Inflammatory macrophage treated with lipopolysaccharide for 1 hour (primary cell): ENCODE data around the gene C12orf75.
"Not testable (repeated sequence)": the region's sequence is repeated elsewhere in the genome, so short reads cannot be mapped to it uniquely, and the experiment has no call there.

ENCODE experiments used
- DNase-seq, 2 donors: peaks; one replicate each; pipeline ENCODE4 v3.0.0-alpha.2; 2020 to 2022

The C12orf75 gene

DNA sequence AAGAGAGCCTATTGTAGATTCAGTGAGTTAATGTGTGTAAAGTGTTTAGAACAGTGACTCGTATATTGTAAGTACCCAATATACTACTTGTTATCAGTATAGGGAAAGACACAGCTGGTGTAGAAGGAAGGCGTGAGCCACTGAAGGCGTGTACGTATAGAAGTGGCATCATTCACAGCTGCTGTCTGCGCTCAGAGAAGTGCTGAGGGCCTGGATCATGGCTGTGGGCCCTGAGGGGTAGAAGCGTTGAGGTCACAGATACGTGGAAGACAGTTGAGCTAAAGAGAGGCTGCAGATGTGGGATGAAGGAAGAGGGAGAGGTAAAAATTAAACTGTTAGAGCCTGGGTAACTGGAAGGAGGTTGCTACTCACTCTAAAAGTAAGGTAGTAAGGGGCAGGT is 5.9 kb downstream of the C12orf75 start:
- no peak for DNase-seq

DNA sequence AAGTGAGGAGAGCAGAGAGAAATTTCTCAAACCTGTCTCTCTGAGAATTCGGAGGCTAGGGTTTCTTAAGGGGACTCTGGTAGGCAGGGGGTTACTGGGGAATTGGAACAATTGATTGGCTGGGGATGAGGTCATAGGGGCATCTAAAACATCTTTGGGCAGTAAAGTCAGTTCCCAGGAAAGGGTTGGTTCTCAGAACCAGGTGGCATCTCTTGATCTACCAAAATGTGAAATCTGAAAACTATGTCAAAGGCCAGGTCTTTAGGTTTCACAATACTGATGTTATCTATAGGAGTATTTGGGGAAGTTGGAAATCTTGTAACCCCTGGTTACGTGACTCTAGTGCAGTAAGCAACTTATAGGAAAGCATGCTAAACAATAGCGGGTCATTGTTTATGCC is 6.9 kb downstream of the C12orf75 start:
- peak; percentile 11 to 26 for DNase-seq

DNA sequence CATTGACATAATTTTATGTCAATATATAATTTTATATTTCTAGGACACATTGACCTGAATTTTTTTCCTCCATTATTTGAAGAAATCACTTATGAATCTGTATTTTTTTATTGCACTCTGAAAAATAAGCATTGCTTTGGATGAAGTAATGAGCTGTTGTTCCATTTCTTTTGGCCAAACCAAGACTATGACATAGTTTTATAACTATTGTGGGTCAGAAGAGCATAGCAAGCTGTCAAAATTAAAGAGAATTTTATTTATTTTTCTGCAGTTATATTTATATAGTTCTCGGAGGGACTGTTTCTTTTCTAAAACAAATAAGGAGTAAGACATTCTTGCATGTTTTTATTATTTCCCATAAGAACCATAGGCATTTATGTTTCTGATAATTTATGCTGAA is 8.5 kb downstream of the C12orf75 start:
- no peak for DNase-seq

DNA sequence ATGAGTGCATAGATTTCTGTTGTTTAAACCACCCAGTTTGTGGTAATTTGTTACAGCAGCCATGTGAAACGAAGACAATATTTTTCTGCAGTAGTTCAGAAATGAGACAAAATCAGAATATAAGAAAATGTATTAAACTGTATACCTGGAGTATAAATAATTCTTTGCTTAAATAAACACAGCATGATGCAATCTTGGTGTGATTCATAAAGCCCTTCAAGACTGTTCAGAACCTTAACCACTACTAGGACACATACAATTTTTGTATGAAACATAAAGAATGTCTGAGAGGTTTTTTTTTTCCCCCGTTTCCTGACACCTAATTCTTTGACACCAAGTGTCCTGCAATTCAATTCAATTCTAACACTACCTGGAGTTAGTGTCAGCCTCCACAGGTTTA is 10.5 kb downstream of the C12orf75 start:
- no peak for DNase-seq

DNA sequence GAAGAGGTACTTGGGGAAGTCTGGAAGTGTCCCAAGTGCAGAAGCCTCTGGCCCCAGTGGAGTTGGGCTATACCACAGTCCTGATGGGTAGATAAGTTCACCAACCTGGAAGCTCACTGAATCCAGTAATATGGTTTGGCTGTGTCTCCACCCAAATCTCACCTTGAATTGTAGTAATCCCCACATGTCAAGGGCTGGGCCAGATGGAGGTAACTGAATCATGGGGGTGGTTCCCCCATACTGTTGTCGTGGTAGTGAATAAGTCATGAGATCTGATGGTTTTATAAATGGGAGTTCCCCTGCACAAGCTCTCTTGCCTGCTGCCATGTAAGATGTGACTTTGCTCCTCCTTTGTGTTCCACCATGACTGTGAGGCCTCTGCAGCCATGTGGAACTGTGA is 11.1 kb downstream of the C12orf75 start:
- DNase-seq = not testable (repeated sequence)

DNA sequence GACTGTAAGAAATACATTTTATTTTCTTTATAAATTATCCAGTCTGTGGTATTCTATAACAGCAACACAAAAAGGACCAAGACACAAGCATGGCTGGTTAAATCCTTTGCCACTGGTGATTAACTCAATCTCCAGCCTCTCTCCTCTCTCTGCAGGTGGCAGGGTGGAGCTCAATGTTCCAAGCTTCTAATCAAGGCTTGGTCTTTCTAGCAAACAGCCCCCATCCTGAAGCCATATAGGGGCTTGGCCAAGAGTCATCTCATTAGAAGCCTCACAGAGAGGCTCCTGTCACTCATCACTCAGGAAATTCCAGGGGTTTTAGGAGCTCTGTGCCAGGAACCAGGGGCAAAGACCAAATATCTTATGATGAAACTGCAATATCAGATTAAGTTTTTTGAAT is 12.0 kb downstream of the C12orf75 start:
- no peak for DNase-seq

DNA sequence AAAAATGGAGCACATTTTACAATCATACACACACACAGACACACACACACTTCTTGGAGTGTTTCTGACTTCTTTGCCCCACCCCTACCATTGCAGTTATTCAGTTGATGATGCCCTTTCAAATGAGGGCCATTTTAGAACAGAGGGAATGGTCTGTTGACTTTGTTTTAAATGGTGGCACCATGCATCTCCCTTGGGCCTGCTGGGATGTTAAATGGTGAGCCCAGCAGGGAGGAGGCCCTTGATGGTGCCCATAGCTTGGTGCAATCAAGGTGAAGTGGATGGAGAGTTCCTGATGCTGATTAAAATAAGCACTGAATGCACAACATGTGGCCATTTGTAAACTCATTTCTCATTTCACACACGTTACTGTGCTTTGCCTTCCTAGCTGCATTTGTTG is 13.3 kb downstream of the C12orf75 start:
- no peak for DNase-seq

DNA sequence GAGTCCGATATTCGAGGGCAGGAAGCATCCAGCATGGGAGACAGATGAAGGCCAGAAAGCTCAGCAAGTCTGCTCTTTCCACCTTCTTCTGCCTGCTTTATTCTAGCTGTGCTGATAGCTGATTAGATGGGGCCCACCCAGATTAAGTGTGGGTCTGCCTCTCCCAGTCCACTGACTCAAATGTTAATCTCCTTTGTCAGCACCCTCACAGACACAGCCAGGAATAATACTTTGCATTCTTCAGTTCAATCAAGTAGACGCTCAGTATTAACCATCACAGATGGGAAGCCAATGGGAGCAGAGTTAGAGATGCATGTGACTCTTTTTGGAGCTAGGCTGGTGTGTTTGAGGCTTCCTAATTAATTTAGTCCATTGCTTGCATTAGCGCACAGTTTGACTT is 17.0 kb downstream of the C12orf75 start:
- no peak for DNase-seq

DNA sequence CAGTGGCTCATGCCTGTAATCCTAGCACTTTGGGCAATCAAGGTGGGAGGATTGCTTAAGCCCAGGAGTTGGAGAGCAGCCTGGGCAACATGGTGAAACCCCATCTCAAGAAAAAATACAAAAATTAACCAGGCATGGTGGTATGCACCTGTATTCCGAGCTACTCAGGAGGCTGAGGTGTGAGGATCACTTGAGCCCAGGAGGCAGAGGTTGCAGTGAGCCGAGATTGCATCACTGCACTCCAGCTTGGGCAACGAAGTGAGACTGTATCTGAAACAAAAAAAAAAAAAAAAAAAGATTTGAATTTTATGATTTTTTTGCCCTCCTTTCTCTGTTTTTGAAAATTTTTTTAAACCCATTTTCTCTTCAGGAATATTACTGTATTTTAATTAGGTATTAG is 17.7 kb downstream of the C12orf75 start:
- DNase-seq = no peak

DNA sequence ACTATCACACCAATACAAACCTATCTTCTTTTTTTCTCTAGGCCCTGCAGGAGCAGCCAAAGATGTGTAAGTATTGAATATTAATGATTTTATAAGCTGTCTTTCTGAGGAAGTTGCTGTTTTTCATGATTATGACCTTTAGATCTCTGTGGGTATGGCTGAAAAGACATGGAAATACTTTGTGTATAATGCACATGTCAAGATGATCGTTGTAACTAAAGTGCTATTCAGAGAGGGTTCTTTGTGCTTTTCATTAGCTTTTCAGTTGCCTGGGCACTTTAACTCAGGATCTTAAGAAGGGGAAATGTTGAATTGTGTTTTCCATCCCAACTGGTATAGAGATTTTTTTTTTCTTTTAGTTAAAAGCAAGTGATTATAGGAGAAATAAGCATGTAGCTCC is 18.1 kb downstream of the C12orf75 start:
- no peak for DNase-seq

DNA sequence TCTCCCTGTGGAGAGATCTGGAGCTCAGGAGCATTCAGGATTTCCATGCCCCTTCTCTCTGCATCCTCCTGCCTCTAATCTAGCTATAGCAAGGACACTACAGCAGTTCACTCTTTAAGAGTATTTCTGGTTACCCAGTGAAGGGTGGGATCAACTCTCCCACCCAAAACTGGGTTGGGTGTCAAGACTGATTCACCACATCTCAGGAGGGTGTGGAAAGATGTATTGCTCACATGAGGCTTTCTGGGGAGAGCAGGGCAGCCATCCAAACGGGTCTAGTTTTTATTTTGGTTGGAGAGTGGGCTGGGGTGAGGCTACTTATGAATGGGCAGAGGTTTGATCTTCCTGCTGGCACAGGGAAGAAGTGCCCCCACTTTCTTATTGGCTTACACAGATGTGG is 18.6 kb downstream of the C12orf75 start:
- DNase-seq = no peak

DNA sequence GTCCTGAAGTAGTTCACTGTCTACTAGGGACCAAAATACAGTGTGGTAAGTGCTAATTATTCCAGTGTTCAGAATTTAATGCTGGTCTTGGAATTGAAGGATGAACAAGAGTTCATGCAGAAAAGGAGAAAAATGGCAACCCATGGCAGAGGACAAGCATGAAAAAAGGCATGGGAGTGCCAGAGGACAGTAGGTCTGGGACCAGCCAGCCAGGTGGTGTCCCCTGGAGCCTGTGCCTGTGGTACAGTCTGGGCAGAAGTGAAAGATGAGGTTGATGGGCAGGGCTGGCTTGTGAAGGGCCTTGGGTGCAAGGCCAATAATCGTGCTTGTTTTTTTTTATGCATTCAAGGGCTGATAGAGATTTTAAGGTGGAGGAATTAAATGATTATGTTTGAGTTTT is 21.0 kb downstream of the C12orf75 start:
- no peak for DNase-seq

DNA sequence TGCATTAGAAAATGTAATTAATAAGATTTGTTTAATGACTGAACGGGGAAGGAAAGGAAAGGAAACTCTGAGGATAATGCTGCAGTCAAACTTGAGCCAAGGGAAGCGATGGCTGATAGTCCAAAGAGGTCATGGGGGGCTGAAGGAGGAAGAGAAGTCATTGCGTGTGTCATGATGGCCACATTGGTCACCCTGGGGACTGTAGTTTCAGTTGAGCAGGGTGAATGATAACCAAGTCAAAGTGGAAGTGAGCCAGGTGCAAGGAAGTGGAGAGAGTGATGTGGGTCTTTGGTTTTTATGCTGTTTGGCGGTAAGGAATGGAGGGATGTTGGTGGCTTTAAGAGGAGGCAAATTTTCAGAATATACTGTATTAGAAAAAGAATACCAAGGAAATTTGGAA is 21.6 kb downstream of the C12orf75 start:
- DNase-seq = no peak

DNA sequence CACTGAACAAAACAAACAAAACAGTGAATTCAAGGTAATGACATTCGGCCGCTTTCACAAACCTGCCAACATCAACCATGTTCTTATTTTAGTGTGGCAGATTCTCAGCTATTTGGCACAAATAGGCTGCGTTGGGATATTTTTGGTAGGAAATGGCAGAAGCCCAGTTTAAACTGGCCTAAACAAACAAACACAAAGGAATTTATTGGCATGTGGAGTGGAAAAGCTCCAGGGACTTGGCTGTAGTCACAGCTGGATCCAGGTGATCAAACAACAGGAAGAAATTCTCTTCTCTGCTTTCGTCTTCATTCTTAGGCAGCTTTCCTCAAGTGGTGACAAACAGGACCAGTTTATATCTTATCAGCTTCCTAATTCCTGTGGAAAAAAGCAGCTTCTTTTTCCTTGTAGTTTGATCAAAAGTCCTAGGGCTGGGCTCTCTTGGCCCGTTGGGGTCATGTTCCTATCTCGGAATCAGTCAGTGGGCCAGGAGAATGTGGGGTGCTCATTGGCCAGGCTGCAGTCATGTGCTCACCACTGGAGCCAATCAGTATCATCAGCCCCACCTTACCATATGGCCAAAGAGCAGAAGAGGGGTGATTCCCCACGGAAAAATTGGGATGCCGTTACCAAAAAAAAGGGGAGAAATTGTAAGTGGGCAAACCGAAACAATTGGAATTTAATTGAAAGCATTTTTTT is 22.6 kb downstream of the C12orf75 start:
- DNase-seq = no peak

DNA sequence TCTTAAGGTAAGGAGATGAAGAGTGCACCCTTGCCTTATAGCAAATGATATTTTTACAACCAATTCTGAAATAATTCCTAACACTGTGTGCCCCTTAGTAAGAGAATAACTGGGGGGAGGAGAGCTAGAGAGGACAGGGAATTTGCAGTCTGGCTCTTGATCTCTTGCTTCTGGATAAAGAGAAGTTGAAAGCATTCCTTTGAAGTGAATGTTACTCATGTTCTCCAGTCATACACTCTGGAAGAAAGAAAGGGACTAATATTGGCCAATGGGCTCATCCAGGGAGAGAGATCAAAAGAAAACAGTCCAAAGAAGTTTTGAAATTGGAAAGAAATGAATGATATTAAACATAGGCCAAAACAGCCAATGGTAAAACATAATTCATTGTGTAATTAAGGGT is 25.3 kb downstream of the C12orf75 start:
- DNase-seq = no peak

DNA sequence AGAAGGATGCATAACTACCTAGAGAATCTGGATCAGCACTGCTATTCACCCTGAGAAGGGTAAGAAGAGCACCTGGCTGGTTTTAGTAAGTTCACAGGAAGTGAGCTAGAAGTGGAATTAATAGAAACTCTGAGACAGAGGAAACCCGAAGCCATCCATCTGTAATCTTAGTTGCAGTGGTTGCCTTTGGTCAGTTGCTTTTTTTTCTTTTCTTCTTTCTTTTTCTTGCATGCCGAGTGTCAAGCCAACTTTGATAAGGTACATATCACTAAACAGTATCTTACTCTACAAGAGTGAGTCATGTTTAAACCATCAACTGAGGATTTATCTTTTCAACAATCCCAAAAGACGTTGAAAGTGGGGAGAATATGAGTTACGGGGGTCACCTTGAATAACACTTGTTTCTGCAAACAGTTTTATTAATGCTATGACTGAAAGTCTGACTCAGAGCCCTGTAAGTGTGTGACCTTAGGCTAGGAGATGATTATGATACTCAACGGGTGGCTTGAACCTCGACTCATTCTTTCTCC is 26.7 kb downstream of the C12orf75 start:
- DNase-seq = no peak

DNA sequence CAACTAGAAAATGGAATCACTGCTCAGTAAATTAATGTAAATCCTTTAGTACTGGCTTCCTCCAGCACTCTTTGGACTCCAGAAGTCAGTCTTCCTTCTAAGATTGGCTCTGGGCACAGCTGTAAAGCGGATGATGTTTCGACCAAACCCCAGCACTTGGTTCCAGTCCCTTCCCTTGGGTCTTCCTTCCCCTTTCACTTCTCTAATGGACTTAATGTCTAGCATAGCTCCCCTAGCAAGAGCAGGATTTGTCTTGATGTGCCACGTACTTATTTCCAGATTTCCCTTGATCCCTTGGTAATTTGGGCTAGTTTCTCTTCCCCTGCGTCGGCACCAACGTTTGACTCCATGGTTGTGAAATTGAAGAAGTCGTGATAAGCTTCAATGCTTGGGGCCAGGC is 28.3 kb downstream of the C12orf75 start:
- DNase-seq = peak; percentile 38 to 55

DNA sequence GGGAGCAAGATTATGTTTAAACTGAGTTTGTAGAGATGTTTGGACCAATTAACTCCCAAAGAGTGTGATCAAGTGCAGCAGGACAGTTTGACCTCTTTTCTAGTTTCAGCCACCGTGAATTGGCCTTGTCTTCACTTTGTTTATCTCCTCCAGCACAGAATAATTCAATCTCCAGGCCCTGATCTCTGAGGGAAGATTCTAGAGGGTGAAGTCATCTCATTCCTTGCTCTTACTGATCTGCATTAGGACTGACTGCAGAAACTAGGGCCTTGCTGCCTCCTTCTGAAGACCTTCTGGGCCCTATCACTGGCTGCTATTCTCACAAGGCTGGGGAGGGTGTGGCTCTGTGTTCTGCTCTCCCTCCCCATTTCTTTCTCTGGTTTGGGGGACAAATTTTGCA is 29.4 kb downstream of the C12orf75 start:
- DNase-seq = no peak

DNA sequence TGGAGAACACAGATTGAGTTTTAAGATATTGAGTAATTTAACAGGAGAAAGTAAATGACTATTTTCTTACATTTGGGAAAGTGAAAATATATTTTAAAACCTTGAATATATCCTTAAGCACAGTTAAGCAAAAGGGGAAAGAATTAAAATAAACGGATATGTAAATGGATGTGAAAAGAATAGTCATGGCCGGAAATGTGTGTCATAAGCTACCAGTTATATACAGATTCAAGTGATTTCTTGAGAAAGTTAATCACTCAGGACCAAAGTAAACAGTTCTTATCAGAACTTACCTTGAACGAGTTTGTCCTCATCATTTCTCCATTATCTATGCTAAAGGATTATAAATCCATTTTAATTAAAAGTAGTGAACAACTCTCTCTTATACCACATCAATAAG is 33.4 kb downstream of the C12orf75 start:
- DNase-seq = no peak

DNA sequence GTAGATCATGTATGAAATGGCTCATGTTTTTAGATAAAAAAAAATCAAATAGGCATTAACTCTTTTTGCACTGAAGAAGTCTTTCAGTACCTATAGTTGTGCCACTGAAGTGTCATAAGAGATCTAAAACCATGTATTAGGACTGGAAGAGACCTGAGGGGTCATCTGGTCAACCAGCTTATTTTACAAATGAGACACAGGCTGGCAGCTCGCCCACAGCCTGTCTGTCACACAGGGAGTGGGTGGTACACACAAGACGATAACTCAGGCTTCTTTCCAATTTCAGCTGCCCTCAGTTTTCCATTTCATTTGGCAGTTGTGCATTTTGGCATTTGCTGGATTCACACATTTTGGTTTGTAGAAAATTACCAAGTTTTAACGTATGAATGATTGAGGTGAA is 34.7 kb downstream of the C12orf75 start:
- DNase-seq = no peak

DNA sequence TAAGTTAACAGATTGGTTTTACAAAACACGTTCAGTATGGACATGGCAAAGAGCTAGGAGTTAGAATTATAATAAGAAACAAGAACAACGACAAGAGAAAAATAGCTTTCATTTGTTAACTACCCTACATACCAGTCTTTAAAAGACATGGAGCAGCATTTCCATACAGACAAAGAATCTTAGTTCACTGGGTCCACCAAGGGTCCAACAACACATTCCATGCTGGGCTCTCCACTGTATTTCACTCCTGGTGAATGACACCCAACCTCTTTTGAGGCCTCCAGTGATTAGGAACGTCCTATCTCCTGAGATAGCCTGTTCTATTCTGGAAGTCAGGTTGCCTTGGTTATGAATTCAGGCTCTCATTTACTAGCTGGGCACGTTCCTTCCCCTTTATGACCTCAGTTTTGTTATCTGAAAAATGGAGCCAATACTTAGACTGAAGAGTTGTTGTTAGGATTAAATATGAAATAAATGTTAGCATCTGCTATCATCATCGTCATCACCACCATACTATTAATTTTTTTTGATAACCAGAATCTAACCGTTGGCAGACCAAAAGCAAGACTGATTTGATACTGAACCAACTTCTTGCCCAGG is 37.7 kb downstream of the C12orf75 start:
- DNase-seq = no peak

DNA sequence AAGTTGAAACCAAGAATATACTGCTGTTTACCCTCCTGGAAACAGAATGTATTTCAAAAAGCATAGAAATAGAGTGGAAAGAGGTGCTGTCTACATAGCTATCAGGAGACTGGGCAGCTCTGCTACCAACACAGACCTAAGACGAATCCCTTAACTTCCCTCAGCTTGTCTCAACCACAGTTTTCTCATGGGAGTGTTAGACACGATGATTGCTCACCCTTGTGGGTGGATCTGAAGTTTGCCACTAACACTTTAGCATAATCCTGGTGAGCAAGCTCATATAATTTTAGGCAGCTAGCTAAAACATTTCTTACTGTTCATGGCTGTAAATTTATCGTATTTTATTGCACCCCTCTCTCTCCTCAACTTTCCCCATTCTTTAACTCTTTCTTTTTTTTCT is 38.5 kb downstream of the C12orf75 start:
- DNase-seq = peak in 1 of 2 donors; percentile 20

DNA sequence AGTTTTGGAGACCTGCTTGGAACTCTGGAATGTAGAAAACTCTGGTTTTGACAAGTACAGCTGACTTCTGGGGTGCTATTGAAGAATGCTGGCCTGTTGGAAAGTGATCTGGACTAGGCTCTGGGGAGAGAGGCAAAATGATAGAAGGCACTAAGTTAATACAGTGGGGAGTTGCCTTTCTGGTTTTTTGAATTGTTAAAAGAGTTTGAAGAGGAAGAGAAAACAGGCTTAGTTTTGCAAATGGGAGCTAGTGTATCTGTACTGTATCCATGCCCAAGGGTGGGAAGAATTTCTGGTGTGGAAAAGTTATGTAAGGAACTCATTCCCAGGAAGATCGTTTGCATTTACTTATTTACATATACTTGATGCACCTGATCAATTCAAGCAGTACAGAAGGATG is 43.8 kb downstream of the C12orf75 start:
- no peak for DNase-seq

DNA sequence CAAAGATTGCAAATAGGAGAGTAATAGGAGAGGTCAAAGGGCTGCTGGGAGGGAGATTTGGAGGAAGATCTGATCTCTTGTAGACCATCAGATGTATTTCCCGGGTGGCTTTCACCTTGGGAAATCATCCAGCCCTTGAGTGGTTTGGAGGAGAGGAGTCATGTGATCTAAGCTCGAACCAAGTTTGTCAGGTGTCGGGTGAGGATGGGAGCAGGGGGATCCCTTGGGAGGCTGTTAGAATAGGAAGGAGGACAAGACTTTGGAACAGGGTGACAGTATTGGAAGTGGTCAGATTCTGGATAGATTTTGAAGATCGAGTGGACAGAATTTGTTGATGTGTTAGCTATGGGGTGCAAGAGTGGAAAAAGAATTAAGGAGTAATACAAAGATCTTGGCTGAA is 46.6 kb downstream of the C12orf75 start:
- no peak for DNase-seq

DNA sequence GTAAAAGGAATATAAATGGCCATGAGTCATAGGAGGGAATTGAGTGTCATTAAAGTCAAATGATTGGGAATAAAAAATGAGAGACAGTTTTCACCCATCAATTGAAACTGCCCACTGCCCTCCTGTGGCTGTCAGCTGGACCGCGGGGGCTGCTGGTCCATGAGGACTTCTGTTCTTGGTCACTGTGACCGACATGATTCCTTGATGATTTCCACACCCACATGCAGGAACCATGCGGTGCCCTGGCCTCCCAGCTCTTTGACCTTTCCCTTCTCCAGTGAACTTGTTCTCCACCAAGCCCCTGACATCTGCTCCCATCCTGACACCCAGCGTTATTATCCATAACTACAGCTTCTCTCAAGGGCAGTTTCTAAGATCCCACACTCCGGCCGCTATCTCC is 48.4 kb downstream of the C12orf75 start:
- DNase-seq = no peak
